H1 (cell line): ENCODE results near the gene ZAP70. TPM values are rescaled to one million over a fixed set of nuclear protein-coding genes. Genes with fewer than 3 reads are reported as not detected.
A peak's percentile ranks its signal among the peaks of the same experiment; 100 is the strongest.

Source experiments
- CTCF ChIA-PET: fragments of 300-600 bp; sonication (Branson Sonifier 250); formaldehyde crosslinking; loops from one replicate; lab custom pipeline; 2021; ENCODE audit not compliant: partially characterized antibody; lab: Charles Lee
- POLR2A ChIA-PET: fragments of 300-600 bp; sonication (Branson Sonifier 250); formaldehyde crosslinking; loops from one replicate; lab custom pipeline; 2021; ENCODE audit warnings: inconsistent platforms; ENCODE audit not compliant: partially characterized antibody; lab: Charles Lee
- DNase-seq, 2 experiments: peaks; one replicate each; pipeline versions ENCODE4 v3.0.0 to v3.0.0-alpha.2; 2010 to 2022; ENCODE audit warnings: low spot score in 2 of 2, low read depth in 1 of 2, mixed read lengths in 1 of 2
- FAIRE-seq: peaks from 2 replicates; lab custom pipeline; 2011; peaks lifted over from hg19 to GRCh38; lab: Jason Lieb, UNC
- H2AFZ ChIP-seq: 2 replicates; pipeline ENCODE4 v1.8.1; 2012; ENCODE audit warnings: low read length, inconsistent platforms
- H2AK5ac ChIP-seq: 2 replicates; pipeline ENCODE4 v1.6.1; 2013; ENCODE audit warnings: low read depth, low read length
- H2BK120ac ChIP-seq: replicated peaks from 2 replicates; pipeline ENCODE3; 2013; ENCODE audit warnings: low read depth, low read length, inconsistent platforms
- H2BK12ac ChIP-seq: 2 replicates; pipeline ENCODE4 v1.6.1; 2013; ENCODE audit warnings: low read depth, low read length
- H2BK15ac ChIP-seq: 2 replicates; pipeline ENCODE4 v1.6.1; 2013; ENCODE audit warnings: low read length
- H2BK20ac ChIP-seq: 2 replicates; pipeline ENCODE4 v1.6.1; 2013; ENCODE audit warnings: low read length
- H2BK5ac ChIP-seq: 2 replicates; pipeline ENCODE4 v1.6.1; 2013; ENCODE audit warnings: low read depth, low read length
- H3K14ac ChIP-seq: 2 replicates; pipeline ENCODE4 v1.6.1; 2013; ENCODE audit warnings: inconsistent platforms; ENCODE audit not compliant: insufficient read length
- H3K18ac ChIP-seq: 2 replicates; pipeline ENCODE4 v1.6.1; 2013; ENCODE audit warnings: low read length; ENCODE audit errors: extremely low read depth
- H3K23ac ChIP-seq: 2 replicates; pipeline ENCODE4 v1.6.1; 2013; ENCODE audit warnings: inconsistent platforms; ENCODE audit not compliant: insufficient read length
- H3K23me2 ChIP-seq: 2 replicates; pipeline ENCODE4 v1.6.1; 2013; ENCODE audit warnings: low read depth, low read length
- H3K27ac ChIP-seq: 2 replicates; pipeline ENCODE4 v1.6.1; 2011; ENCODE audit warnings: low read depth, low read length, inconsistent platforms
- H3K27me3 ChIP-seq, 4 experiments: replicated peaks in 1 of 4; 1 replicate in 1 of 4; 2 replicates in 3 of 4; pipeline versions ENCODE4 v1.6.1 to v1.8.1; 2011 to 2013; ENCODE audit warnings: low read length in 3 of 4, mild to moderate bottlenecking in 3 of 4, inconsistent platforms in 2 of 4, mixed read lengths in 2 of 4, moderate library complexity in 1 of 4; ENCODE audit not compliant: control insufficient read depth in 3 of 4, insufficient read depth in 3 of 4; ENCODE audit errors: extremely low read depth in 1 of 4
- H3K36me3 ChIP-seq, 4 experiments: 2 replicates each; pipeline versions ENCODE4 v1.6.1 to v1.8.1; 2011 to 2013; ENCODE audit warnings: mild to moderate bottlenecking in 4 of 4, low read length in 3 of 4, moderate library complexity in 2 of 4, control low read depth in 1 of 4, inconsistent platforms in 1 of 4; ENCODE audit not compliant: insufficient read depth in 4 of 4, control insufficient read depth in 2 of 4
- H3K4ac ChIP-seq: replicated peaks from 2 replicates; pipeline ENCODE3; 2013; ENCODE audit warnings: low read length, low read depth, mixed read lengths, inconsistent platforms; ENCODE audit not compliant: insufficient read length
- H3K4me1 ChIP-seq, 4 experiments: replicated peaks in 1 of 4; 1 replicate in 1 of 4; 2 replicates in 3 of 4; pipeline versions ENCODE4 v1.6.1 to v1.8.1; 2011 to 2013; ENCODE audit warnings: low read length in 3 of 4, inconsistent platforms in 2 of 4, mixed read lengths in 1 of 4; ENCODE audit not compliant: insufficient read depth in 4 of 4, control insufficient read depth in 3 of 4
- H3K4me2 ChIP-seq, 2 experiments: 2 replicates each; pipeline versions ENCODE4 v1.6.1 to v1.8.1; 2011 to 2013; ENCODE audit warnings: low read depth in 2 of 2, low read length in 2 of 2, control low read depth in 1 of 2, inconsistent platforms in 1 of 2, mild to moderate bottlenecking in 1 of 2; ENCODE audit not compliant: insufficient read depth in 1 of 2
- H3K4me3 ChIP-seq, 4 experiments: fragments of 200-600, 300-600 bp in 1 of 4; sonication (generic), shearing (Covaris generic), sonication (Bioruptor Twin) in 1 of 4; 2 replicates each; pipeline versions ENCODE4 v1.5.1 to v1.8.1; 2011 to 2016; ENCODE audit warnings: low read length in 4 of 4, low read depth in 3 of 4, control low read depth in 2 of 4, inconsistent platforms in 2 of 4, mild to moderate bottlenecking in 2 of 4, mixed read lengths in 1 of 4, moderate library complexity in 1 of 4; ENCODE audit not compliant: insufficient read depth in 2 of 4; ENCODE audit errors: extremely low read depth in 1 of 4
- H3K56ac ChIP-seq: replicated peaks from 2 replicates; pipeline ENCODE3; 2013; ENCODE audit warnings: low read depth, mild to moderate bottlenecking, mixed read lengths, low read length, inconsistent platforms; ENCODE audit not compliant: insufficient read length
- H3K79me1 ChIP-seq: 2 replicates; pipeline ENCODE4 v1.6.1; 2013; ENCODE audit warnings: low read depth, low read length, control low read depth
- H3K79me2 ChIP-seq, 2 experiments: 2 replicates each; pipeline versions ENCODE4 v1.6.1 to v1.8.1; 2012 to 2013; ENCODE audit warnings: low read length in 2 of 2, mild to moderate bottlenecking in 2 of 2, inconsistent platforms in 1 of 2; ENCODE audit not compliant: insufficient read depth in 2 of 2, control insufficient read depth in 1 of 2
- H3K9ac ChIP-seq, 4 experiments: replicated peaks in 1 of 4; 1 replicate in 1 of 4; 2 replicates in 3 of 4; pipeline versions ENCODE4 v1.6.1 to v1.8.1; 2011 to 2013; ENCODE audit warnings: low read depth in 3 of 4, low read length in 3 of 4, control low read depth in 2 of 4, mild to moderate bottlenecking in 2 of 4, moderate library complexity in 2 of 4, inconsistent platforms in 1 of 4; ENCODE audit errors: extremely low read depth in 1 of 4
- H3K9me3 ChIP-seq, 2 experiments: 2 replicates each; pipeline versions ENCODE4 v1.6.1 to v1.8.1; 2012 to 2013; ENCODE audit warnings: mild to moderate bottlenecking in 2 of 2, moderate library complexity in 2 of 2, control low read depth in 1 of 2, inconsistent platforms in 1 of 2, low read depth in 1 of 2, low read length in 1 of 2, mixed read lengths in 1 of 2; ENCODE audit not compliant: insufficient read depth in 2 of 2
- H4K20me1 ChIP-seq, 2 experiments: replicated peaks in 1 of 2; 2 replicates each; pipeline versions ENCODE3 to v1.8.1; 2011 to 2013; ENCODE audit warnings: inconsistent platforms in 2 of 2, low read length in 2 of 2, mild to moderate bottlenecking in 1 of 2; ENCODE audit not compliant: insufficient read depth in 2 of 2, control insufficient read depth in 1 of 2
- H4K5ac ChIP-seq: 2 replicates; pipeline ENCODE4 v1.6.1; 2013; ENCODE audit warnings: low read length, low read depth, mixed read lengths, inconsistent platforms; ENCODE audit not compliant: insufficient read length
- H4K8ac ChIP-seq: 2 replicates; pipeline ENCODE4 v1.8.0; 2013; ENCODE audit warnings: mild to moderate bottlenecking, moderate library complexity, low read length, inconsistent platforms; ENCODE audit not compliant: insufficient read depth; ENCODE audit errors: extremely low read depth
- H4K91ac ChIP-seq: replicated peaks from 2 replicates; pipeline ENCODE3; 2013; ENCODE audit warnings: low read length, mixed read lengths, inconsistent platforms; ENCODE audit not compliant: insufficient read length
- BACH1 ChIP-seq: IDR thresholded peaks from 2 replicates; pipeline ENCODE4 v1.6.1; 2012; ENCODE audit warnings: low read length, improper control_type of control experiment
- CREB1 ChIP-seq: IDR thresholded peaks from 2 replicates; pipeline ENCODE4 v1.6.1; 2012; ENCODE audit warnings: inconsistent platforms
- EP300 ChIP-seq, 2 experiments: IDR thresholded peaks; 1 replicate in 1 of 2; 2 replicates in 1 of 2; pipeline ENCODE4 v1.6.1; 2011 to 2012; ENCODE audit warnings: low read depth in 2 of 2, low read length in 2 of 2, mild to moderate bottlenecking in 2 of 2, borderline replicate concordance in 1 of 2, inconsistent platforms in 1 of 2, moderate library complexity in 1 of 2
- HDAC2 ChIP-seq, 2 experiments: fragments of 300-600 bp in 1 of 2; sonication (generic) in 1 of 2; IDR thresholded peaks; 2 replicates each; pipeline ENCODE4 v1.6.1; 2011 to 2012; ENCODE audit warnings: low read depth in 2 of 2, low read length in 2 of 2, mild to moderate bottlenecking in 2 of 2, moderate library complexity in 2 of 2, borderline replicate concordance in 1 of 2, inconsistent platforms in 1 of 2
- KDM5A ChIP-seq: fragments of 200-600 bp; IDR thresholded peaks from 2 replicates; pipeline ENCODE4 v1.7.1; 2012; ENCODE audit warnings: mild to moderate bottlenecking, low read length, inconsistent platforms, mixed read lengths
- POLR2A ChIP-seq, 2 experiments: IDR thresholded peaks; 1 replicate in 1 of 2; 2 replicates in 1 of 2; pipeline ENCODE4 v1.6.1; 2011; ENCODE audit warnings: low read depth in 2 of 2, low read length in 2 of 2, mild to moderate bottlenecking in 2 of 2; ENCODE audit errors: control extremely low read depth in 1 of 2
- RBBP5 ChIP-seq: IDR thresholded peaks from 2 replicates; pipeline ENCODE4 v1.7.1; 2012; ENCODE audit warnings: low read depth, mild to moderate bottlenecking, inconsistent platforms, low read length, moderate library complexity, borderline replicate concordance
- SIRT6 ChIP-seq: IDR thresholded peaks from one replicate; pipeline ENCODE4 v1.7.1; 2012; ENCODE audit warnings: low read length, inconsistent platforms
- SP1 ChIP-seq: IDR thresholded peaks from 2 replicates; pipeline ENCODE4 v1.6.1; 2011; ENCODE audit warnings: low read depth, low read length
- SP2 ChIP-seq: IDR thresholded peaks from 2 replicates; pipeline ENCODE4 v1.6.1; 2012; ENCODE audit warnings: mild to moderate bottlenecking, low read length, inconsistent platforms
- TEAD4 ChIP-seq: IDR thresholded peaks from 2 replicates; pipeline ENCODE4 v1.6.1; 2012; ENCODE audit warnings: low read depth, low read length, inconsistent platforms, mixed read lengths
- ZNF274 ChIP-seq: IDR thresholded peaks from 2 replicates; pipeline ENCODE4 v1.7.0; 2012; ENCODE audit warnings: low read length, borderline replicate concordance; ENCODE audit errors: extremely low read depth
- WGBS, 2 experiments: shearing (Covaris generic) in 1 of 2; methylation state at CpG; one replicate each; pipeline versions ENCODE4 v1.1.6 to v1.1.7; 2013 to 2015; ENCODE audit warnings: low lambda C conversion rate in 2 of 2, mixed read lengths in 2 of 2, inconsistent platforms in 1 of 2, low coverage in 1 of 2, missing lambda C conversion rate in 1 of 2; ENCODE audit not compliant: insufficient replicate concordance in 2 of 2, insufficient coverage in 1 of 2, insufficient read length in 1 of 2; ENCODE audit errors: extremely low coverage in 1 of 2, missing lambda C conversion rate in 1 of 2; 5-methylcytosine and 5-hydroxymethylcytosine counted together
- polyA plus RNA-seq, 7 experiments: library from polyadenylated mRNA; depleted of rRNA in 3 of 7; stranded (reverse) in 5 of 7; unstranded in 2 of 7; fragments of >200 nt in 5 of 7; fragments of 200-250 nt in 2 of 7; gene quantifications; 1 replicate in 5 of 7; 2 replicates in 1 of 7; 4 replicates in 1 of 7; pipeline versions ENCODE4 v1.2.1 to v1.2.3, GENCODE V29; 2011 to 2013; ENCODE audit warnings: missing spikeins in 2 of 7, mixed read lengths in 2 of 7
- total RNA-seq: library from RNA; stranded (reverse); fragmentation: NEBNext Ultra II Directional; extraction: Animal tissue kit (Norgen Biotek cat#: 25700); gene quantifications from 2 replicates; pipeline ENCODE4 v1.2.1, GENCODE V29; 2021

The ZAP70 gene
- total and polyA plus RNA-seq, 2 of the 8 experiments (the other 6 are each of a cell fraction or from before 2014, with no cell fraction given): 0.15 TPM; not detected in 1

DNA sequence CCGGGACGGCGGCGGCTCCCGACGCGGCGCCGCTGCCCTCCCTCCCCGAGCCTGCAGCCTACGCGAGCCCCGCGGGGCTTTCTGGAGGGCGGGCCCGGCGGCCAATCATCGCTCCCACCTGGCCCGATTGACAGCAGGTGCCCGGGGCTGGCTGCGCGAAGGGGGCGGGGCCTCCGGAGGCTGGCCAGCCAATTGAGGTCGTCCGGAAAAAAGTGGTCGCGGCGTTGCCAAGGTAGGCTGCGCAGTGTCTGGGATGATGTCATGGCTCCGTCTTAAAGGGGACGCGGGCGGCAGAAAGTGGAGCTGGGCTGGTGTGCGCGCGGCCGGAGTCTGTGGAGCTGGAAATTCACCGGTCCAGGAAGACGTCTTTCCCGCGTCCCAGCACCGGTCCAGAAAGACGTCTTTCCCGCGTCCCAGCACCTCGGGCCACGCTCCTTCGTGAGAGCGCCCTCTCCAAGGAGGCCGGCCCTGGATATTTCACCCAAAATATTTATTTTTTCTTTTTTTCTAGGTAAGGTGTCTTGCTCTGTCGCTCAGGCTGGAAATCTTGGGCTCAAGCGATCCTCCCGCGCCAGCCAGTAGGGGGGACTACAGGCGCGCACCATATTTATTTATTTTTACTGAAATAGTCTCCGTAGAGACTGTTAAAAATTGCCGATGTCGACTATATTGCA lies 49.3 kb upstream of the ZAP70 start, which contains the start of gene ACTR1B:
ACTR1B (minus strand) TSS at position 83 of the 674 bp plus-strand sequence. CDS start 154 bp downstream, outside the sequence.
- CTCF ChIA-PET: interaction anchor here (0.9 to 8.2 kb wide), 14 partner anchors 9 to 1596 kb away, joined by 3 to 132 read pairs (median 8); partner anchors contain the start of gene COX5B
- H4K5ac ChIP-seq: peak within 1 kb of the TSS; percentile 97
- H3K36me3 ChIP-seq: peaks cover 0 to 4% (median 2%) of the 10 kb centered on the region in 4 experiments; a peak in 2 of 8 replicates
- peak within 1 kb of the TSS; percentile 43; the same call in 1 of the 2 replicates for H2AFZ ChIP-seq
- H3K23me2 ChIP-seq: peaks cover 7% of the 10 kb centered on the region
- H3K4me2 ChIP-seq: peak within 1 kb of the TSS; percentile 94 to 95
- no peak within 1 kb of the TSS for H3K14ac ChIP-seq
- peak within 1 kb of the TSS; percentile 87 for H3K27ac ChIP-seq
- FAIRE-seq (no peak), DNase-seq (peak; percentile 95 to 97)
- peaks cover 0 to 9% (median 7%) of the 10 kb centered on the region in 4 experiments; a peak in 4 of 7 replicates for H3K4me1 ChIP-seq
- peaks cover 0 to 8% of the 10 kb centered on the region in 2 experiments for H4K20me1 ChIP-seq
- peak within 1 kb of the TSS; percentile 69 for H3K56ac ChIP-seq
- peak within 1 kb of the TSS; percentile 78 for H3K18ac ChIP-seq
- H2BK20ac ChIP-seq: no peak within 1 kb of the TSS
- H4K91ac ChIP-seq: peak within 1 kb of the TSS; percentile 81
- no peak within 1 kb of the TSS for H2BK120ac ChIP-seq
- peak within 1 kb of the TSS; percentile 96; the same call in 1 of the 2 replicates for H4K8ac ChIP-seq
- peak within 1 kb of the TSS; percentile 75 to 94 (median 82) for H3K9ac ChIP-seq
- H2BK12ac ChIP-seq: no peak within 1 kb of the TSS; the same call in 1 of the 2 replicates
- peak within 1 kb of the TSS; percentile 76 to 82 (median 79) for H3K4me3 ChIP-seq
- H3K9me3 ChIP-seq: no peaks in the 10 kb centered on the region
- peaks cover 0 to 25% of the 10 kb centered on the region in 2 experiments; a peak in 2 of 4 replicates for H3K79me2 ChIP-seq
- no peak within 1 kb of the TSS for H2AK5ac ChIP-seq
- 0% methylated on average over 42 of the region's 60 CpGs; no CpG with 5 or more reads in 1 of the 2 experiments for WGBS, 2 experiments
- peak within 1 kb of the TSS; percentile 38 for H3K4ac ChIP-seq
- H2BK15ac ChIP-seq: no peak within 1 kb of the TSS
- no peaks in the 10 kb centered on the region for H3K27me3 ChIP-seq
- peak within 1 kb of the TSS; percentile 88 for H2BK5ac ChIP-seq
- POLR2A ChIA-PET: interaction anchor here (1.0 to 7.9 kb wide), 15 partner anchors 9 to 316 kb away, joined by 3 to 102 read pairs (median 4); partner anchors contain the start of gene COX5B
- peaks cover 8% of the 10 kb centered on the region for H3K79me1 ChIP-seq
- H3K23ac ChIP-seq: no peak within 1 kb of the TSS
- peak; percentile 53; the same call in 1 of the 2 replicates for TF ChIP-seq BACH1
- TF ChIP-seq SP1: peak; percentile 87; the same call in 1 of the 2 replicates
- no peak for TF ChIP-seq SIRT6
- TF ChIP-seq ZNF274: no peak
- no peak for TF ChIP-seq KDM5A
- TF ChIP-seq POLR2A (IDR thresholded peaks at IDR 0.05; ENCODE audit: control extremely low read depth in 1 of 2, low read depth in 2 of 2, low read length in 2 of 2): peak in 1 of 2 experiments; percentile 89; a peak in 2 of 3 replicates
- peak; percentile 31; the same call in 1 of the 2 replicates for TF ChIP-seq SP2
- TF ChIP-seq CREB1: peak; percentile 83
- TF ChIP-seq HDAC2 (IDR thresholded peaks at IDR 0.05; ENCODE audit: borderline replicate concordance in 1 of 2, low read depth in 2 of 2, low read length in 2 of 2): 0 out of 4 replicates have a peak, but pooled peaks of 1 of the 2 experiments have one; percentile 35
- TF ChIP-seq EP300 (IDR thresholded peaks at IDR 0.05; ENCODE audit: borderline replicate concordance in 1 of 2, low read depth in 2 of 2, low read length in 2 of 2): no peak
- TF ChIP-seq RBBP5: peak; percentile 11; the same call in 1 of the 2 replicates
- TF ChIP-seq TEAD4: no peak
